GM21576 (cell line): ENCODE data around the gene ITPRID2.
A peak's percentile ranks its signal among the peaks of the same experiment; 100 is the strongest.

Source experiments
- ATAC-seq: cut with Tn5 transposase; IDR thresholded peaks from one replicate; pipeline ENCODE4 v1.9.1; 2021; ENCODE audit warnings: mild to moderate bottlenecking, moderate library complexity; ENCODE audit not compliant: unreplicated experiment

The ITPRID2 gene

DNA sequence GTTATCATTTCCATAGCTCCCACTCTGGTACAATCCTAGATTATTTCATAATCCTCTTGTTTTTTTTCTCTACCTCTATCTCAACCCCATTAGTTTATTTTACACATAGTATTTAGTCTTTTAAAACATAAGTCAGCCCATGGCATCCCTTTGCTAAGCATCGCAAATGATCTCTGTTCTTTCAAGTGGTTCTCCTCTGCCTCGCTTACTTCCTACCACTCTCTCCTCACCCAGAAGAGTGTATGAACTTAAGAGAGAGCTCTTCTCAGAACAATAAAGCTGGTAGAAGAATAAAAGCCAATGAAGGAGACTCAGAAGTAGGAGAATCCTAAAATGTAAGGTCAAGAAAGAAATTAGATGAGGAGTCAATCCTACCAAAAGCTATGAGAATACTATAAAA, 12.2 kb upstream of the ITPRID2 start:
- no peak for ATAC-seq

DNA sequence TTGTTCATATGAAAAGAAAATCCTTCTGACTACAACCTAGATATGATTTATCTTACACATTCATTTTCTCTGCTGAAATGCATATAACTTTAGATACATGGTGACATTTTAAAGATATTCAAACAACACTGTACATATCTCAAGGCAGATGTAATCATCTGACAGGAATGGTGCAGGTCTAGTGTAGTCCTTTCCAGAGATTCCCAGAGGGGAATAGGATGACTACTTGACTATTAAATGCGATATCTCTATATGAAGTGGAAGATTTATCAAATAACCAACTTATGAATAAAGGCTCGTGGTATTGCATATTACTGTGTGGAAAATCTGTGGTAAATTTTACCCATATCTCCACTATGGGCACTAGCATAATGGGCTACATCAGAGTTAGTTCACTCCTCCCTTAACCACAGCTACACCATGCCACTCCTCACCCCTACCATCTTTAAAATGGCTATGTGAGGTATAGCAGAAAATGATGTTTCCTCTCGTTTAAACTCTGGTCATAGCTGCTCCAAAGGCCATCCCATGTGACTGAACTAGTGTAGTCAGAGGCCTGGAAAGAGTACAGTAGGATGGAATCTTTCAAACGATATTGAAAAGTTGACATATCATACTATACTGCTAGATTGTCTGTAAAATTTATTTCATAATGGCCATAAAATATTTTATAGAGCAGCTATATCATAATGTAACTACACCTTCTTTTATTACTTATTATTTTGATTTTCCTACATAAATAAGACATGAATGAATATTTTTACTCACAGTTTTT, 9.1 kb upstream of the ITPRID2 start:
- no peak for ATAC-seq

DNA sequence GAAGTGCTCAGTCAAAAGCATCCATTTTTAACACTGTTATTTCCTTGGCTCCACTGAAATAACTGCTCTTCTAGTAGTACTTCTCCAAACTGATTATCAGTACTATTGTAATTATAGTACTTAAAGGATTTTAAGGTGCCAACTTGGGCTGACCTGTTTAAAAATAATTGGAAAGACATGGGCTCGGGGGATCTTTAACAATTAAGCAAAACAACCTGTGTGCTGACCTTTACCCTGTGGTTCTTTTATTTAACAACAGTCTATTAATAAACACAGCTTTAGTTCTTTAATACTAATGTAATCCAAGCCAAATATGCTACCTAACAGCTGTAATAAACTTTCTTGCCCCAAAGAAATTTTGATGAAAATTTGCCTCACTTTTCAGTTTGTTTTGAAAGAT, 6.9 kb upstream of the ITPRID2 start:
- ATAC-seq = no peak

DNA sequence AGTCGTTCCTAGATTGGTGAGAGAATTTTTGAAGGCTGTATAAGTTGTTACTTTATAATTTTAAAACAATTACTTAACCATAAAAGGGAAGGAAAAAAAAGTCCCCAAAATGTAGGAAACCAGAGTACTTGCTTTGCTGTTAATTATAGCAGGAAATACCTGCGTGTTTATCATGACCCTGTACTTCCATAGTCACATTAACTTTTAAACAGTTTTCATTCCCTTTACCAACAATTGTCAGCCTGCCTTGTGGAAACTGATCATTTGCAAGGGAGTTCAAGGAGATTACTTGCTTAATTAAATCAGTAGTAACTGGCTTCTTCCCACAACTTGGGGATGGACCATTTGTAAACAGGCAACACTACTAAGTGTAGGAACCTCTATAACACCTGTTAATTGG, 6.4 kb upstream of the ITPRID2 start:
- ATAC-seq = no peak

DNA sequence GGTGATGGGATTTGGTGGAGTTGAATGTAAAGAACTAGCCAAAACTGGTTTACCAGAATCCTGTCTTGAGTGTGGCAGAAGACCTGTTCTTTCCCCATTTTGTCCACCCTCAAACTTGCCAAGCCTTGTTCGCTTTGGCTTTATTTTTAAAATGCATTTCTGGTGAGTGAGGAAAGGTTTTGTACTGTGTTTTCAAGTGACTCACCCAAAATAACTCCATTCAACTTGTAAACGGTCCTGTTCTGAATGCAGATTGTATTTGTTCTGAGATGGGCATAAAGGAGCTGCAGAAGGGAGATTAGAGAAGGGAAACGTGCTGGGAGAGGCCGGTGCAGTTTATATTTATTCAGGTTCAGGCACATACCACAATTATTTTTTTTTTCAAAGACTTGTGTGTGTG, 5.3 kb upstream of the ITPRID2 start:
- ATAC-seq = no peak

DNA sequence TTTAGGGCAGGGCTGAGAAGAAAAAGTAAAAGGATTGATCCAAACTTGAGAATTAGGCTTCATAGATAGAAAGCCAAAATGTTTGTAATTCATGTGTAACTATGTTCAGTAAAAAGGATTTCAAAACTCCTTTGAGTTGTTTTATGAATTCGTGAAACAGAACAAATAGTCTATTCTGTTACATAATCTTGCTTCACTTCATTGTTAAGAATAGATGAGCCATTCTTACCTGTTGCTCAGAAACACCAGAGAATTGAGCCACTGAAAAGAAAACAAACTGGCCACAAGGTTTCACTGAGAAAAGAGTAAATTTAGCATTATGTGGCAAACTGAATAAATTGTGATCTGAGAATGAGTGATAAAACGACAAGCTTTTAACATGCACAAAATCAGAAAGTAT, 4.5 kb upstream of the ITPRID2 start:
- no peak for ATAC-seq

DNA sequence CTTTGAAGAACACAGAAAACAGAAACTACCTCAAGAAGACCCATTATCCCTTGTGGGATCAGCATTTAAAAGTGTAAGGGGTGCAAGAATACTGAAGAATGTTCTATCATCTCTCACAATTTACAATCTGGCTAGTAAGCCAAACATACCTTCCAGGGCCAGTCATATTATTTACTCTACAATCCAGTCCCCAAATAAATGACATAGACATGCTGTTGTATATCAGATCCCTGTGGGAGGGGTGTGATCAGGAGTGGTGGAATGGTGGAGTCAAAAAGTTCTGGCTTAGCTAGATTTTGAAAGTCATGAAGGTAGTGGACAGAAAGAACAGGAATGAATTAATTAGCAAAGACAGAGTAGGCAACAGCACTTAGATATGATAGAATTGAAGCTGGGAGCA, 1.8 kb upstream of the ITPRID2 start:
- no peak for ATAC-seq

DNA sequence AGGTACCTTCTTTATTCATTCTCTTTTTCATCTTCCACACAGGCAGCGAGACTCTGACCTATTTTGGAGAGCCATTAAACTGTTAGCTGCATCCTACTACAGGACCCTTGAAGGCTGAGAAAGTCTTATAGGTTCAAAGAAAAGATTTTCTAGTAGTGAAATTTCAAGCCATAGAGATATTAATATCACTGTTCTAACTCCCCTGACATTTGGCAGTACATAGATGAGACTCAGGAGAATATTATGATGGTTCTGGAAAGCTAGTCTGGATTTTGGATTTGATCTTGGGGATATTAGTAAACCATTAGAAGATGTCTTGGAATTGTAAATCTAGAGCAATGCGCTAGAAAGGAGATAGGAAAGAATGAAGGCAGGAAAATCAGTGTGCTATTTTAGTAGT, 1.3 kb upstream of the ITPRID2 start:
- ATAC-seq = no peak

DNA sequence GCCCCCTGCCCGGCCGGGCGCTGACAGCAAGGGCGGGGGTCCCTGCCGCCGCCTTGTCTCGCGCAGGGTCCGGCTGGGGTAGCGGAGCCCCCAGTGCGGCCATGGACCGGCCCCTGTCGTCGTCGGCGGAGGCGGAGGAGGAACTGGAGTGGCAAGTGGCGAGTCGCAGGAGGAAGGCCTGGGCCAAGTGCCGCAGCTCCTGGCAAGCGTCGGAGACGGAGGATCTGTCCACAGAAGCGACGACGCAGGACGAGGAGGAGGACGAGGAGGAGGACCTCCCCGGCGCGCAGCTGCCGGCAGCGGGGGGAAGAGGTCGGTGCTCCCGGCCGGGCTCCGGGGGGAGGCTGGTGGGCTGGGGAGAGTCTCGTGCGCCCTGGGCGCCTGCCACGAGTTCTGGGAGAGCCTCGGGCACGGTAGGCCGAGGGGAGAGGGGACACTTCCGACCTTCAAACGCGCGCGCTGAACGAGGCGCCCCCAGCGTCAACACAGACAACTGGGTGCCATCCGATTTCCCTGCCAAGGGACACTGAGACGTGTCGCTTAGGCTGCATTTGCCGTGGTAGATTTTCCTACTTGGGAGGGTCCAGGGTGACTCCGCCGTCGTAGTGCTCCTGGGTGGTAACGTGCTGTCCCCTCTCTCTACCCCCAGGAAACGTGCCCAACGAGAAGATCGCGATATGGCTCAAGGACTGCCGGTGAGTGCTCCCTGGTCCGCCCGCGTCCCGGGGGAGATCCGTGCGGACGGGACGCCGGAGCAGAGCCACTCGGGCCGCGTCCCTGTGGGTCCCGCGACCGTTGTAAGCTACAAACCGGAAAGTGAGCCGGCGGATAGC, 652 bp downstream of the ITPRID2 start:
- peak; percentile 56 for ATAC-seq

DNA sequence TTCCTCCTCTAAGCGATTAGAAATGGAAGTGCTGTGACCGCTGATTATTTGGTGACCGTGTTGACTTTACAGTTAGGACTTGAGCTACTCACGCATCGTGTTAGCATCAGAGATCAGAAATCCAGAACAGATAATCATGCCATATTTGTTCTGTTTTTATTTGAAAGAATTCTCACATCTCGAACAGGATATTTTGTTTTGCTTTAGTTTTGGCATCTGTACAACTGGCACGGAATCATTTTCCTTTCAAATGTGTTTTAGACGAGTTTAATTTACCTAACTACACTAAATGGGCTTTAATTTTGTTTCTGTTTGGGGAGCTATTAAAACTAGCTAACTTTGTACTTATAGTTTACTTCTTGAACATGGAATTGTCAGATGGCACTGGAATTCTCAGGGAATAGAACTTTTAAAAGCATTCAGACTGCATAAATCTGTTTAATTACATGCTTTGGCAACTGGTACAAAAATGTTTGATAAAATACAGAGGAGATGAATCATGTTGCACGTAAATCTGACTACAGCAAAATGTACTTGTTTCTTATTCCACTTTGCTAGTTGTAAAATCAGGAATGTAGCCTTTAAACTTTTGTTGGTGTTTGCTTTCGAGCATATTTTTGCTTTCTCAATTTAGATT, 1.4 kb downstream of the ITPRID2 start:
- ATAC-seq = no peak

DNA sequence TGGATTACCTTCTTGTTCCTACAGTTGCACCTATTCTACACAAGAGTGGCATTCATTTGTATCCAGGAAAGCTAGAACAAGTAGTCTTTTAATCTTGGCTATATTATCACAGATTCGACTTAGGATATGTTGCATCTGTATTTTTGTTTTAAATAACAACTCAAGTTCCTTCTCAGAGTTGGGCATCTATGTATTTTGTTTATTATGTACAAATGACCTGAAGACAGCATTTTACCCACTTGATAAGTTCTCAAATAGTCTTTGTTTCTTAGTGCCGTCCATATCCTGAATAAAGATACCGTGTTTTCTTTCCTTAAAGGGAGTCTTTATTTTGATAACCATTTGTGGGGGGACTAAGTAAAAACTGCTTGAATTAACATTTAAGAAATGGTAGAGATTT, 2.9 kb downstream of the ITPRID2 start:
- ATAC-seq = no peak

DNA sequence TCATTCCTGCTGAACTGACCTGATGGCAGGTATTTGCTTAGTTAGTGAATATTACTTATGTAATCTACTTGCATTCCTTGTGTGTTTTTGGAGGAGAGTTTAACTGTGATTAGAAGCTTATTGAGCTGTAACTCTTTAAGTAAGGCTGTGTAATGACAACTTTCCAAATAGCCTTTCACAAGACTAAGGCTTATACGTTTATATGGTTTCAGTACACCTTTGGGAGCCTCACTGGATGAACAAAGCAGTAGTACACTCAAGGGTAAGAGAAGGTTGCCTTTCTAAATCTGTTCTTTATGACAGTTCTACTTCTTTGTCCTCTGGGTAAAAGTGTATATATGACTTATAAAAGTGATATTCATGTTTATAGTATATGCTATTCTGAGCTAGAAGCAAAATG, 4.3 kb downstream of the ITPRID2 start:
- ATAC-seq = no peak

DNA sequence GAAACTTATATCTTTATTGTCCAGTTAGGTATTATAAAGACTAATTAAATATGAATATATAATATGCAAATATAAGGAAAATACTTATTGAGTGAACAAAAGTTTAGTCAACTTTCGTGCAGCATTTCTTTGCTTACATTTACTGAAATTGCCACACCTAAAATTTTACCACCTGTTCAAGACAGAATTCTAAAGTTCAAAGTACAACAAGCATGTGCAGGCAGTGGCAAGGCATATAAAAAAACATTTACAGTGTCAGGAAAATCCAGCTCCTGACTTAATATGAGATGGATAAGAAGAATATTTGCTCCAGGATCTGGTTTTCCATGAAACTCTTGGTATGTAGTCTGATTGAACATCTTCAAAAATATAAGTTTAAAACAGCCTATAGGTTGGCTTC, 4.8 kb downstream of the ITPRID2 start:
- ATAC-seq = no peak

DNA sequence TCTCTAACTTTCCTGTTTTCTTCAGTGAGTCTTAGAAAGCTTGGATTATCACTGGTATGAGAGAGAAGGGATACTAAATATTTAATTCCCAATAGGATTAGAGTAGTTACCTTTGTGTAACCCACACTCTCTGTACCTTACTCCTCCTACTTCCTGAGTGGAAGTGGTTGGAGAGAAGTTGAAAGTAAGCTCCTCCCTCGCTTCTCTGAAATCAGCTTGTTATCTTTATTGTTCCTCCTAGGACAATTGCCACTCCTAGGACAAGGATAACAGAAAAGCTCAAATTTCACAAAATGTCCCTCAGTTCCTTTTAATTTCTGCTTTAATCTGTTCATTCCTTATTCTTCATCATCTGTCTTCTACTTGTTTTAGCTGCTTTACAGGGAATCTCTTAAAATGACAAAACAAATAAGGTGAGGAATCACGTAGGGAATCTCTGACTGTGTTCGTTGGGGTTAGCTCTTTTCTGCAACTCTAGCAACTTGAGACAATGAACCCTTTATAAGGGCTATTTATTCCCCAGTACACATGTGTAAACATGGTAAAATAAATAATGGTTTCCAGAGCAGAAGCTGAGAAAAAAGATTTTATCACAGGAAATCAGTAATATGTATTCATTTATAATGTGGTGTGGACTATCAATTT, 8.6 kb downstream of the ITPRID2 start:
- ATAC-seq = no peak

DNA sequence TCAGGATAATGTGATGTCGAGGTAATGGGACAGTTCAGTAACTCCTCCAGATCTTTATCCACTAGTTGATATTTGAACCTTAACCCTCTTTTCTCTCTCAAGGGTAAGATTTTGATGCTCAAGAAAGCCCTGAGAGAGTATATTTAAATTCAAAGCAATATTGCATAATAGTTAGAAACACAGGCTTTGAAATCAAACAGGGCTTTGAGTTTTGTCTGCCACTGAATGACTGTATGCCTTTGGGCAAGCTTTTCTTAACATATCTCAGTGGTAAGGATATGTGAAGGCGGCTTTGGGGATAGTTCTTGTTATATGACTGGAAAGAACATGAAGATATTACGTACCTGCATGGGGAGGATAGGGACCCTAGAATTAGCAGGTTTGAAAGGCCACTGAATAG, 11.1 kb downstream of the ITPRID2 start:
- no peak for ATAC-seq

DNA sequence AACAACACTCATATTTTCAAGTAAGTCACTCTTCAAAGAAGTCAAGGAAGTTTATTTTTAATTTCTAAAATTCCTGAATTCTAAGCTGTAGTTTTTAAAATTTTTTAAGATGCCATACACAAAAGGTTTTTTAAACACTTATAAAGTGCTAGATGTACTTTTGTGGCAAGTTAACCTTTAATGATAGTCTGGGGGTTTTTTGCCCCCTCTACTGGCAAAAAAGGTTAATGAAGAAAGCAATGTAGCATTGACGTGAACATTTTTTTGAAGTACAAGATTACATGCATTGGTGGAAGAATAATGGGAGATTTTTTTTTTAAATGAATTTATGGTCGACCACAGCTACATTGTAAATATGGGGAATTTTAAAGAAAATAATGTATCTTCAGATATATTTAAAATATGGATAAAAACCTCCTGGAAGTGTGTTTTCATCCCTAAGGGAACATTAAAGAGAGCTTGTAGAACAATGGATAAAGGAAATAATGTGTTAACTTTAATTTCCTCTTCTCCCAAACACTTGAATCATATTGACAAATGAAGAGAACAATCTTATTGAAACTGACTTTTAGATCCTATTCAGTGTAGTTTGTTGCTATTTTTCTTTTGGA, 12.6 kb downstream of the ITPRID2 start:
- ATAC-seq = no peak

DNA sequence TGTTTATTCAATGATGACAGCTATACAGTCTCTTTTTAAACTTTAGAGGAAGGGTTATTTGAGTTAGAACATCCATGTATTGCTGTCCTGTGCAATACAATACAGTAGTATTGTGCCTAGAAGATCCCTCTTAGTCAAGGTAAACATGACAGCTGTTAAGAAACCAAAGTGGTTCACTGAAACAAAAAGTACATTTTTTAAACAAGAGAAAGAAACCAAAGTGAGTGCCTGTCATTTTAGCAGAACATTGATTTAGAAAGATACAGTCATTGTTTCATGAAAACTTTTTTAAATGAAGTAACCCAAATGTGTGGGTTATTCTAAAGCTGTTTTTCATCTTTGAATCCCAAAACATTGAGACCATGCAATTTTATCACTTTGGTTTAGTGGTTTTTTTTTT, 15.5 kb downstream of the ITPRID2 start:
- ATAC-seq = peak; percentile 58

DNA sequence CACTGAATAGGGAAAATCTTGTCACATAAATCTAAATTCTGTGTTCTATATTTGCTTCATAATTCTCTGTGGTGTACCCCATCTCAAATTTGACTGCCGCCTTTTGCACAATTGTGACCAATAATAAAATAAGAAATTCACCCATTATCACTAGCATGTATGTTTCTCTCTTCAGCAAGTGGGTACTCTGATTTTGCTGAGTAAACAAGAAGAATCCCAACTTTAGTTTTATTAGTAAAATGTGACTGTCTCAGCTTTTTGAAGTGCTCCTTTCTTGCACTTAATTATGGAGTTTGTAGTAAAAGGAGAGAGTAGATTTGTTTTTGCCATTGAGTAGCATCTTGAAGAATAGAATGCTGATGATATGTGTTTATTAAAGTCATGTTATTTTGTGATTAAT, 16.1 kb downstream of the ITPRID2 start:
- ATAC-seq = no peak

DNA sequence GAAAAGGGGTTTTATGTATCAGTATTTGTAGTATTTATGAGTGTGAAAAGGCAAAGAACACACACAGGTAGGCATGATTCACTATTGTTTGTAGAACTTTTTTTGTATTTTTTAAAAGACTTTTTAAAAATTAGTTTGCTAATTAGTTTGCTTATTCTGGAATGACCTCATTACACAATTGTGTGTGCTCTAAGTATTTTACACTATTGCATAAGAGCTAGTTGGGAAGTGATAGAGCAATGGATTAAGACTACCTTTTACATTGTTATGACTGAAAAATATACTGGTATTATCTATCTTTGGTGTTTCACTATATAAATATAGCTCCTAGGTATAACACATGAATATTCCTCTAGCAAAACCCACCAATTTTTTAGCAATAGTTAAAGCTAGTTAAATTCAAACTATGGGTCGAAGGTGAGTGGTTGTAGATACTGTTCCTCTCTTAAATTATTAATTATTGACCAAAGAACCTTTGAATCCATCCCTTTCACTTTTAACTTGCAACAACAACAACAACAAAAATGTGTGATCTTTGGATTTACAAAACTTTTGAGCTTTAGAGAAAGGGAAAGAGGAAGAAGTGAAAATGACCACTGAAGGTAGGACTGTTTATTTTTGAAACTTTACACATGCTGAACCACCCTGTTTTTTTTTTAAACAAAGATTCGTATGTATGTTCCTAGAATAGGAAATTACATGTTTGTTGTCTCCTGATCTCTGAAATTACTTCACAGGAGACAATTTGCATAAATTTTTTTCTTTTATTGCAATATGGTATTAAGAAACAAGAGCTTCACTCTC, 18.7 kb downstream of the ITPRID2 start:
- ATAC-seq = peak; percentile 55

DNA sequence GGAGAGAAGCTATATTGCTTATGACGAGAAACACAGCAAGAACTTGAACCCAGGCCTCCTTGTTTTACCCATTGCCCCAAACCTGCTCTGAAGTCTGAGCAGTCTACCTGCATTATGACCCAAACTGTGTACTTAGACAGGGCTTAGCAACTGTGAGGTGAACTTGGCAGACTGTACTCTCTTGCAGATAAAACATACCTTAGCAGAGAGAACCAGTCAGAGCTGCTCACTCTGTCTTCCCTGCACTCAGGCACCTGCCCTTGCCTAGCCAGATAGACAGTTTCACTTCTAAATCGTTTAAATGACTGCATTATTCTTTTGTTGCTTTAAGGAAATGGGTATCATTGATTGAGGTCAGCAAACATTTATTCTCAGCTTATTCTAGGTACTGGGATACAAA, 20.3 kb downstream of the ITPRID2 start:
- ATAC-seq = no peak
